ENCODE data around the gene KLF17.

Gene KLF17

GRCh38 chr1:44101328-44101727 is 17.3 kb upstream of the KLF17 start:
- DNase-seq (ENCODE audit: low read depth, low spot score): no peak
- TF ChIP-seq EZH2 (IDR thresholded peaks at IDR 0.05) (no peak), FOXP2 (optimal IDR thresholded peaks at IDR 0.05; ENCODE audit: control extremely low read depth, extremely low read length, insufficient read depth) (no peak), POLR2AphosphoS5 (IDR thresholded peaks at IDR 0.05; ENCODE audit: borderline replicate concordance, low read depth, low read length) (no peak)
- no peak overlapping the region for H3K4me3 ChIP-seq
- H3K36me3 ChIP-seq (ENCODE audit: insufficient read depth, low read length): no peaks in the 10 kb centered on the region
- no peaks in the 10 kb centered on the region for H3K9me3 ChIP-seq (ENCODE audit: low read depth, low read length)
- H3K9ac ChIP-seq (ENCODE audit: insufficient read length): no peak overlapping the region
- no peak overlapping the region for H3K27ac ChIP-seq

DNA sequence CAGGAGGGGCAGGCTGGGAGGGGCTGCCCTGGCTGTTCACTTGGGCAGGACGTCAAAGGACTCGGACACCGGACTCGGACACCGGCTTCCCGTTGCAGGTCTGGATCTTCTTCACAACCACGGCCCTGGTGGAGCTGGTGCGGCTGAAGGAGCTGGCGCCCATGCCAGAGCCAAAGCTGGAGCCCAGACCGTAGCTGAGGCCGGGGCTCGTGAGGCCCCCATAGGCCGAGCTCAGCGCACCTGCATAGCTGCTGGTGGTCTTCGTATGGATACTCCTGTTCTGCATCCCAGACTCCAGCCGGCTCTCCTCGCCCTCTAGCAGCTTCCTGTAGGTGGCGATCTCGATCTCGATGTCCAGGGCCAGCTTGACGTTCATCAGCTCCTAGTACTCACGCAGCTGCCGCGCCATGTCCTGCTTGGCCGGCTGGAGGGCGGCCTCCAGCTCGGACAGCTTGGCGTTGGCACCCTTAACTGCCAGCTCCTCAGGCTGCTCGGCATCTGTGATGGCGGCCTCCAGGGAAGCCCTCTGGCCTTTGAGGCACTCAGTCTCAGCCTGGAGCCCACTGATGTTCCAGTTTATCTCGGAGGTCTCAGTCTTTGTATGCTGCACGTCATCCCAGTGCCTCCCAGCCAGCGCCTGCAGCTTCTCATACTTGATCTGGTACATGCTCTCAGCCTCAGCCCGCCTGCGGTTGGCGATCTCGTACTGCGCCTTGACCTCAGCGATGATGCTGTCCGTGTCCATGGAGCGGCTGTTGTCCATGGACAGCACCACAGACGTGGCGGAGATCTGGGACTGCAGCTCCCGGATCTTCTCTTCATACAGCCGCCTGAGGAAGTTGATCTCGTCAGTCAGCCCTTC is 15.1 kb upstream of the KLF17 start:
- DNase-seq (ENCODE audit: low read depth, low spot score): no peak
- TF ChIP-seq FOXP2 (optimal IDR thresholded peaks at IDR 0.05; ENCODE audit: control extremely low read depth, extremely low read length, insufficient read depth) (no peak), POLR2AphosphoS5 (IDR thresholded peaks at IDR 0.05; ENCODE audit: borderline replicate concordance, low read depth, low read length) (no peak), EZH2 (IDR thresholded peaks at IDR 0.05) (no peak)

GRCh38 chr1:44105810-44106209 is 12.8 kb upstream of the KLF17 start:
- Histone ChIP-seq H3K36me3 (ENCODE audit: insufficient read depth, low read length) (no peaks in the 10 kb centered on the region), H3K9ac (ENCODE audit: insufficient read length) (no peak overlapping the region), H3K4me3 (no peak overlapping the region), H3K9me3 (ENCODE audit: low read depth, low read length) (no peaks in the 10 kb centered on the region), H3K27ac (no peak overlapping the region)
- TF ChIP-seq FOXP2 (optimal IDR thresholded peaks at IDR 0.05; ENCODE audit: control extremely low read depth, extremely low read length, insufficient read depth) (no peak), POLR2AphosphoS5 (IDR thresholded peaks at IDR 0.05; ENCODE audit: borderline replicate concordance, low read depth, low read length) (no peak), EZH2 (IDR thresholded peaks at IDR 0.05) (no peak)
- DNase-seq (ENCODE audit: low read depth, low spot score): no peak

More for the DNA sequence above, 15.1 kb upstream of the KLF17 start:
- Histone ChIP-seq H3K36me3 (ENCODE audit: insufficient read depth, low read length) (no peaks in the 10 kb centered on the region), H3K27ac (no peak overlapping the region), H3K9me3 (ENCODE audit: low read depth, low read length) (no peaks in the 10 kb centered on the region), H3K4me3 (no peak overlapping the region), H3K9ac (ENCODE audit: insufficient read length) (no peak overlapping the region)

DNA sequence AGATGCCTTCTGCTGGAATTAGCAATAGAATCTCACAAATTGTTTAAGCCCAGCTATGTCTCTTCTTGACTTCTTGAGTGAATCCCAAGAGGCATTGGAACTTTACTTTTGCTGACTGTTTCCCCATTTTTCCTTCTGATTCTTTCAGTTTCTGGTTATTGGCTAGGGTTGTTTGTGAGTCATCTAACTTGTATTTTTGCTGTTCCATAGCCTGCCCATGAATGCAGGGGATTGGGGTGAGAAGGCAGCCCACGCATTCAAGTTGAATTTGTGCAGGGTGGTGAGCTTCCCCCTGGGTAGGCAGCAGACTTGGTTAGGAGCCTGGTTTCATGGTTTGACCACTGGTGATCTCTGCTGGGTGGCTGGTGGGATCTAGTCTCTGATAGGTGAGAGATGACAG is 10.4 kb upstream of the KLF17 start:
- Histone ChIP-seq H3K9me3 (ENCODE audit: low read depth, low read length) (no peaks in the 10 kb centered on the region), H3K9ac (ENCODE audit: insufficient read length) (no peak overlapping the region), H3K36me3 (ENCODE audit: insufficient read depth, low read length) (no peaks in the 10 kb centered on the region), H3K4me3 (no peak overlapping the region), H3K27ac (no peak overlapping the region)
- no peak for DNase-seq (ENCODE audit: low read depth, low spot score)
- TF ChIP-seq FOXP2 (optimal IDR thresholded peaks at IDR 0.05; ENCODE audit: control extremely low read depth, extremely low read length, insufficient read depth): no peak
- TF ChIP-seq POLR2AphosphoS5 (IDR thresholded peaks at IDR 0.05; ENCODE audit: borderline replicate concordance, low read depth, low read length): no peak
- no peak for TF ChIP-seq EZH2 (IDR thresholded peaks at IDR 0.05)

DNA sequence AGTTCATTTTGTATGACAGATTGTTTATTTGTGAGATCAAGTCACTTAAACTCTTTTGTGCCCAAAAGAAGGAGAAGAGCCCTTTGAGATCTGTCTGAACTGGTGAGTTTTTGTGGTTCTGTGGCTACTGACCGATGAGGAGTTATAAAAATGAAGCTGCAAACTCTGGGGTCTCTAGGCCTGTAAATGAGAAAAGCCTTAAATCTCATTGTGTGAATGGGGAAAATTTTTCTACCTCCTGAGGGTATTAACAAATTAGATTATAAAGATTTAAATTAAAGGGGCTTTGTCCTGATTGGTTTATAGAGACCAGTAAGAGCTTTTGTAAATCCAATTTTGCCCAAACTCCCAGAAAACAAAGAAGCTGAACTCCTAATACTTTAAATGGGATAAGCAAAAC is 9.7 kb upstream of the KLF17 start:
- TF ChIP-seq POLR2AphosphoS5 (IDR thresholded peaks at IDR 0.05; ENCODE audit: borderline replicate concordance, low read depth, low read length) (no peak), EZH2 (IDR thresholded peaks at IDR 0.05) (no peak), FOXP2 (optimal IDR thresholded peaks at IDR 0.05; ENCODE audit: control extremely low read depth, extremely low read length, insufficient read depth) (no peak)
- no peak overlapping the region for H3K9ac ChIP-seq (ENCODE audit: insufficient read length)
- no peak for DNase-seq (ENCODE audit: low read depth, low spot score)
- no peaks in the 10 kb centered on the region for H3K36me3 ChIP-seq (ENCODE audit: insufficient read depth, low read length)
- no peak overlapping the region for H3K27ac ChIP-seq
- H3K4me3 ChIP-seq: no peak overlapping the region
- H3K9me3 ChIP-seq (ENCODE audit: low read depth, low read length): no peaks in the 10 kb centered on the region

- DNase-seq (ENCODE audit: low read depth, low spot score): no peak
- H3K9me3 ChIP-seq (ENCODE audit: low read depth, low read length): no peaks in the 10 kb centered on the region
- TF ChIP-seq POLR2AphosphoS5 (IDR thresholded peaks at IDR 0.05; ENCODE audit: borderline replicate concordance, low read depth, low read length): no peak
- TF ChIP-seq EZH2 (IDR thresholded peaks at IDR 0.05): no peak
- TF ChIP-seq FOXP2 (optimal IDR thresholded peaks at IDR 0.05; ENCODE audit: control extremely low read depth, extremely low read length, insufficient read depth): no peak
- no peak overlapping the region for H3K4me3 ChIP-seq
- H3K9ac ChIP-seq (ENCODE audit: insufficient read length): no peak overlapping the region
- H3K36me3 ChIP-seq (ENCODE audit: insufficient read depth, low read length): no peaks in the 10 kb centered on the region
- H3K27ac ChIP-seq: no peak overlapping the region
Measured at GRCh38 chr1:44110916-44111315, 7.7 kb upstream of the KLF17 start.

- Histone ChIP-seq H3K4me3 (no peak overlapping the region), H3K36me3 (ENCODE audit: insufficient read depth, low read length) (no peaks in the 10 kb centered on the region), H3K27ac (no peak overlapping the region), H3K9ac (ENCODE audit: insufficient read length) (no peak overlapping the region), H3K9me3 (ENCODE audit: low read depth, low read length) (no peaks in the 10 kb centered on the region)
- no peak for TF ChIP-seq FOXP2 (optimal IDR thresholded peaks at IDR 0.05; ENCODE audit: control extremely low read depth, extremely low read length, insufficient read depth)
- no peak for TF ChIP-seq POLR2AphosphoS5 (IDR thresholded peaks at IDR 0.05; ENCODE audit: borderline replicate concordance, low read depth, low read length)
- TF ChIP-seq EZH2 (IDR thresholded peaks at IDR 0.05): no peak
- no peak for DNase-seq (ENCODE audit: low read depth, low spot score)
Measured at GRCh38 chr1:44111861-44112260, 6.8 kb upstream of the KLF17 start.

GRCh38 chr1:44112486-44112885 is 6.1 kb upstream of the KLF17 start:
- DNase-seq (ENCODE audit: low read depth, low spot score): no peak
- no peak overlapping the region for H3K27ac ChIP-seq
- H3K4me3 ChIP-seq: no peak overlapping the region
- H3K36me3 ChIP-seq (ENCODE audit: insufficient read depth, low read length): no peaks in the 10 kb centered on the region
- no peak overlapping the region for H3K9ac ChIP-seq (ENCODE audit: insufficient read length)
- no peak for TF ChIP-seq FOXP2 (optimal IDR thresholded peaks at IDR 0.05; ENCODE audit: control extremely low read depth, extremely low read length, insufficient read depth)
- no peak for TF ChIP-seq POLR2AphosphoS5 (IDR thresholded peaks at IDR 0.05; ENCODE audit: borderline replicate concordance, low read depth, low read length)
- TF ChIP-seq EZH2 (IDR thresholded peaks at IDR 0.05): no peak
- H3K9me3 ChIP-seq (ENCODE audit: low read depth, low read length): no peaks in the 10 kb centered on the region

Data from SK-N-MC (cell line).